ENCODE results near the gene TM2D1.
"Not testable (repeated sequence)": the region's sequence is repeated elsewhere in the genome, so short reads cannot be mapped to it uniquely, and the experiment has no call there.

TM2D1 gene

DNA sequence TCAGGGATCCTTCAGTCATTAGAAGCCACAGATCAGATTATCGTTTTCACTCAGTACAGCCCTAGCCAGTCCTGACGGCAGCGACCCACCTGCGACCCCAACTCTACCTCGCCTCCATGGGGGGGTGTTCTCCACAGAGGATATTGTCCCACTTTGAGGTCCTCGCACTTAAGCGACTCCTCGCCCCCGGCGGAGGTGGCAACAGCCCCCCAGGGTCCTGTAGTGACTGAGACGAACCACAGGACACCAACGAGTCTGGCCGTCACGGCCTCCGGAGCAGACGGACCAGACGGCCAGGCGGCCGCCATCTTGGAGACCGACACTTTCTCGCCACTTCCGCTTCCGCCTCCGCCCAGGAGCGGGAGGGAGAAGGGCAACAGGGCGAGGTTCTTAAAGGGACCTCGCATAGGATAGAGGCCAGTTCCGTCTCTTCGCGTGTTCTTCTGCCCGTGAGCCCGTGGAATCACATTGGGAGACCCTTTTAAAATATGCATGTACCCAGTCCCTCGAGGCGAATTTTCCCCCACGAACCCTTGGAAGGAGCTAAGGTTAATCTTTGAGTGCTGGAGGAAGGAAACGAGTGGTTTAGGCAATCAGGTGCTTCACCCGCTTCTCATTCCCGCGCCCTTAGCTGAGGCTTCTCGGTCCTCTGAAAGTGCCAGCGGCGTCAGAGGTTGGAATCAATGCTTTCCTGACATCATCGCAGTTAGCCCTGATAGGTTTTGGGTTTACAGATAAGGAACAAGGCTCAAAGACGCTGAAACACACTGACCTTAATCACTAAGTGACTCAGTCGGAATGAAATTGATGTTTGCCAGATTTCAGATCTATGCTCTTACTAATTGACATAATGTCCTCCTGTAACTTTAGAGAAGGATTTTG is at the start of gene TM2D1:
TSS of gene TM2D1 (minus strand) at position 329 of the 882 bp plus-strand sequence. CDS start at position 308, 21 bp downstream.
- DNase-seq: peak; percentile 94

DNA sequence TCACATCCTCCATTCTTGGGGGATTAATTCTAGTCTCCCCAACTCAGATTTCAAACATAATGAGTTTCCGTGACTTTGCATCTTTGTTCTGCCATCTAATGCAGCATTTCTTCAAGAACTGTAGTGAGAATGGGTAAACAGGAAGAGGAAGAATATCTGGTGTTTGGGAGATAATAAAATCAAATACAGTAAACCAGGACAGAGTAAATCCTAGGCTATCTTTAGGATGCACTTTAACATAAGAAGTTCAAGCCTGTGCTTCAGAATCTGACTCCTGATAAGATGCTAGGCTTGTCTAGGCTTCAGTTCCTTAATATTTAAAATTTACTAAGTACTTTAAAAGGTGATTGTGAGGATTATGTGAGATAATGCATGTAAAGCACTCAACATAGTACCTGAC is 45.2 kb upstream of the TM2D1 start:
- DNase-seq: no peak

DNA sequence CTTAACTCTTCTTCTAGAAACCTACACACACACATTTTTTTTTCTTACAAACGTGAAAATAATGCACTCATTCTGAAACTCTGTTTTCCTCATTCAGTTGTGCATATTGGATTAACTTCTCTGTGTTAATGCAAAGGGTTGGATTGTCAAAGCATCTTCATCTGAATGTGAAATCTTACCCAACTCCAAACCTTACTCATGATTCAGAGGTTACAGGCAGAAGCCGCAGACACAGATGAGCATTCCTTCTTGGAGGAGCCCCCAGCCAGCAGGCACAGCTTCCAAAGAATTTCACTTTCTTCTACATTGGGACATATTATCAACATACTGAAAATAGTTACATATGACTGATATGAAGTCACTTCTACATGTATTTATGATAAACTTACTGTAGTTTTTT is 33.0 kb upstream of the TM2D1 start:
- no peak for DNase-seq

DNA sequence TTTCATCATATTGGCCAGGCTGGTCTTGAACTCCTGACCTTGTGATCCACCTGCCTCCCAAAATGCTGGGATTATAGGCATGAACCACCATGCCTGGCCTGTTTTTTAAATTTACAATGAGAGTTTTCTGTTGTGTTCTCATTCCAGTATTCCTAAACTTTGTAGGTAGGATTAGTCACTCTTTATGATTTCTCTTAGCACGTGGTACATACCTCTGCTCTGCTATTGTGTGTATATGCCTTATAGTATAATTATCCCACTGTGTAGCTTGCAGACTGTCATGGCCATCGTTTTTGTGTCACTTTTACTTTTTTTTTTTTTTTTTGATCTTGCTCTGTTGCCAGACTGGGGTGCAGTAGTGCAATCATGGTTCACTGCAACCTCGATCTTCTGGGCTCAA is 31.8 kb upstream of the TM2D1 start:
- no peak for DNase-seq

DNA sequence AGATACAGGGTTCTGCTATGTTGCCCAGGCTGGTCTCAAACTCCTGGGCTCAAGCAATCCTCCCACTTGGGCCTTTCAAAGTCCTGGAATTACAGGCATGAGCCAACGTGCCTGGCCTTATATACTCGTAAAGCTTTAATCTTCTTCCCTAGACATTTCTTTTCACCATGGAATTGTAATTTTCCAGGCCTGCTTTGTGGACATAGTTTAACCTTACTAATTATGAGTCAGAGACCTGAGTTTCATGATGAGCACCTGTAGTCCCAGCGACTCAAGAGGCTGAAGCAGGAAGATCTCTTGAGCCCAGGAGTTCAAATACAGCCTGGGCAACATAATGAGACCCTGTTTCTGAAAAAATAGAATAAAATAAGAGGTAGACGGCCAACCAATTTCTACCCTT is 29.6 kb upstream of the TM2D1 start:
- no peak for DNase-seq

DNA sequence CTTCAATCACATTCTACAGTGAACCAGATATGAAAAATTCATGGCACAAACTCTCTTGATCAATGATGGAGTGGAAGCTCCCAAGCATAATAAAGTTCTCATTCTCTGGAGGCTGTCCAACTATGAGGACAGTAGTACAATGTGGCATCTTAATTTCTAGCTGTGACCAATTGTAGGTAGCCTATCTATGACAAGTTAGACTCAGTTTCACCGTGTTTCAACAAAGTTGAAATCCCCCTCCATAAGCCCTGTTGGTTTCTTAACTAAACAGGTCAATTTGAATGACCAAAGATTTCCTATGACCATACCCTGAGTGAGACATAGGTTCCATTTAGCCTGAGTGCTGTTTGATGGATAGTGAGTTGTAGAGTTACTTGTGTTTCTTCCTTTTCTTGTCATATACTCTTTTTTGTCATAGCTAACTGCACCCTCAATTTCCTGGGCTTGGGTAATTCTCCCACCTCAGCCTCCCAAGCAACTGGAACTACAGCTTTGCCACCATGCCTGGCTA is 29.1 kb upstream of the TM2D1 start:
- no peak for DNase-seq

DNA sequence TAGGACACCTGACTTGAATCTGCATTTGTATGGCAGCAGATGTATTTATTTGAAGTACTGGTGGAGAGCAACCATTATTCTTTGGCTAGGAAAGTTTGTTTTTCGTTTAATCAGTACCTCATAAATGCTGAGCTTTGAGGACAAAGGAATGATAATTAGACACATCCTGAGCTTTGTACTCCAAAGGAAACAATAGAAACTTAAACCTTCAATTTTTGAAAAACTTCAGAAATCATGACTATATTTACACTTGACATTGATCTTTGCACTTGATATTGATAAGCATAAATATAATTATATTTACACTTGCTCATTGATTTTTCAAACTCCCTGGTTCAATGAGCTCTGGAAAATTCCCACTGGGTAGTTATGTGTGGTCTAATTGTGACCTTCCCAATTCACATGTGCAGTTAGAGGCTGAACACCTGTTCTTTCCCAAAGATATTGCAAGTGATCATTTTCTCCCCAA is 28.0 kb upstream of the TM2D1 start:
- DNase-seq: peak; percentile 15

DNA sequence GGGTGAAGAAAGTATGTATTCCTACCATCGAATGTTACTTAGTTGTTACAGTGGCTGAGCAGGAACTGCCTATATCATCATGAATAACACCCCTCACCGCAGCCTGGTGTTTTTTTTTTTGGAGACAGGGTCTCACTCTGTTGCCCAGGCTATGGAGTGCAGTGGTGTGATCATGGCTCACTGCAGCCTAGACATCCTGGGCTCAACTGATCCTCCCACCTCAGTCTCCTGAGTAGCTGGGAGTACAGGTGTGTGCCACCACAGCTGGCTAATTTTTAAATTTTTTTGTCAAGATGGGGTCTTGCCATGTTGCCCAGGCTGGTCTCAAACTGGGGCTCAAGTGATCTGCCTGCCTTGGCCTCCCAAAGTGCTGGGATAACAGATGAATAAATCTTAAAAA is 24.6 kb upstream of the TM2D1 start:
- DNase-seq: no peak

DNA sequence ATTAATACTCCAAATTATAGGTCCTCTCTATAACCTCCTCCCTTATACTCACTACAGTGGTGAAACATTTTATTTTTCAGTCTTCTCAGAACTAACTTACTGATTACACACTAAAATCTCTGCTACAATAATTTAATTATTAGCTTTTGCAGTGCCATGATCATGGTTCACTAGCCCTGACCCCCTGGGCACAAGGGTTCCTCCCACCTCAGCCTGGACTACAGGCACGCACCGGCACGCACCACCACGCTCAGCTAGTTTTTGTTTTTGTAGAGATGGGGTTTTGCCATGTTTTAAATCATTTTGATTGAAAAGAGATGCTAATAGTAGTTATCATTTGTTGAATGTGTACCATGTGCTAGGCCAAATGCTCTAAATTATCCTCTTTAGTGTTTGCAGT is 23.6 kb upstream of the TM2D1 start:
- DNase-seq: no peak

DNA sequence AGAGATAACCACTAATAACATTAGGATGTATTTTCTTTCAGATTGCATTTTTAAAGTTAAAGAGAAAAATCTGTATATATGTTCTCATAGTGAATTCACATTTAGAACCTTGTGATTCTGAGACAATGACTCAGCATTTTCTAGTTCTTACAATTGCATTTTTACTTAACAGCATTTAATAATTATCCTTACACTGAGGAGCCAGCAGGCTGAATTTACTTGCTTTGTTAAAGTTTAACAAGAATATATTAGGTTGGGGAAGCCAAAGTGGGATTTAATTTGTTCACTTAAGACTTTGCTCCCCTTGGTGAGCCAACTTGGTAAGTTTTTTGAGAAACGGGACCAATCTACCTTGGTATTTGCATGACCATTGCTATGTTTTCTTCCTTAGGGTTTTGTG is 21.9 kb upstream of the TM2D1 start:
- DNase-seq: no peak

DNA sequence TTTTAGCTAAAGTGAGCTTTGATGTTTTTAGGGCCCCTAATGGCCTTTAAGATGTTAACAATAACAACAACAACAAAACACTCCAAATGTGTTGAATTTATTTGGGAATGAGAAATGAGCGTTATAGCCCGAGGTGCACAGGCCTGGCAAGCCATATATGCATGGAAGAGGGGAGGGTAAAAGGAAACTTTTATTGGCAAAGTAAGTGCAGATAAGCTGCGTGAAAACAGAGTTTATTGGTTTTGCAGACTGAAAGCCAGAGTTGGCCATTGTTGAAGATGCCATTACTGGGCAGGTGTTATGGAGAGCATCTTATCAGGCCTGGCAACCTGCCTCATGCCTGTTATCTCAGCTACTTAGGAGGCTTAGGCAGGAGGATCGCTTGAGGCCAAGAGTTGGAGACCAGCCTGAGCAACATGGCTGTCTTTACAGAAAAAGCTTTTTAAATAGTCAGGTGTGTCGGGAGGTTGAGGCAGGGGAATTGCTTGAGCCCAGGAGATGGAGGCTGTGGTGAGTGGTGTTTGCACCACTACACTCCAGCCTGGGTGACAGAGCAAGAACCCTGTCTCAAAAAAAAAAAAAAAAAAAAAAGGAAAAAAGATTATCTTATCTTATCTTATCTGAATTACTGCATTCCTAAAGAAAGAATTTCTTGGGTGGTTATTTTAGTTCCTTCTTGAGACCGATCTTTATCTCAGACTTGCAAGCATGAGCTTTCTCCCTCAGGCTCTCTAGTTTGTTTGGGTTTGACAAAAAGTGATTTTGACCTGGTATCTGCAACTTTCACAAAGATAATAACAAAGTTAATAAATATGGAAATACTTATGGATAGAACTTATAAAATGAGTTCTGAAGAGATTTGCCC is 19.0 kb upstream of the TM2D1 start:
- no peak for DNase-seq

DNA sequence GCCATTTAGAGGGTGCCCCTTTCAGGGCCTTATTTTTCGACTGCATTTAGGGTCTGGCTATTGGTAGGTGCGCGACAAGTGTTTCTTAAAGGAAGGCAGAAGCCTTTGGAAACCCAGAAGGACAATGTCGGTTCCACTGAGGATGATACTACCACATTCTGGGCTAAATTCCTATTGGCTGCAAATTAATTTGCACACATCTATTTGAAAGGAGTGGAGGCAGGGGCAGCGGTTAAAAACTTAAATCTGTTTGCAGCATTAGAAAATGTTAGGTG is 18.4 kb upstream of the TM2D1 start:
- DNase-seq: no peak

DNA sequence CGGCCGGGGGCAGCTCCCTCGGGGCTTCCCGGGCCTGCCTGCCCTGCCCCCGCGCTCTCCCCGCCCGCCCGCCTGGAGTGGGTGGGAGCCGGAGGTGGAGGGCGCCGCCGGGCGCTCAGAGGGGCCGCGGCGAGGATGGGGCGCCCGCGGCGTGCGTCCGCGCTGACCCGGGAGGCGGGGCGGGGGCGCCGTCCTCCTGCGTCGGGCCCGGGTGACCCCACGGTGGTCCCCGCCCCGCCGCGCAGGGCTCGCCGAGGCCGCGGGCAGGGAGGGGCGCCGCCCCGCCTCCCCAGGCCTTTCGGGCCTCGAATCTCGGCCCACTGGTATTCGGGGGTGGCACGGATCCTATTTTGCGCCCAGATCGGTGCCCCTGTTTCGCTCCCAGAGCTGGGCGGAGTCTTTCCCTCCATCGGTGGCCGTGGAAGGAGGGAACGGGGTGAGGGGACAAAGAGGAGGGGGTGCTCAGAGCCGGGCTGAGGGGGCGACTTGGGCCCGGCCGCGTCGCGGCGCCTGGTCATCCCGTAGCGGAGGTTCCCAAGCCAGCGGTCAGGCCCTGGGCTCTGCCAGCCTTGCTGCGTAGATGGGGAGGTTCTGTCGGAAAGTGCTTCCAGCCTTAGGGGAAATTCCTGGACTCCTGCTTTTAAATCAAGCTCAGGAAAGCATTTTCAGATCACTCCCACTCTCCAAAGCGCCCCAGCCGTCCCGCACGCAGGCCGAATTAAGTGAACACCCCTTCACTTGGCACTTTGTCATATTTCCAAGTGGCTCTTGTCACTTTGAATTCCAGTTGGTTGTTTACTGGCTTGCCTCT is 17.9 kb upstream of the TM2D1 start:
- peak; percentile 82 for DNase-seq

DNA sequence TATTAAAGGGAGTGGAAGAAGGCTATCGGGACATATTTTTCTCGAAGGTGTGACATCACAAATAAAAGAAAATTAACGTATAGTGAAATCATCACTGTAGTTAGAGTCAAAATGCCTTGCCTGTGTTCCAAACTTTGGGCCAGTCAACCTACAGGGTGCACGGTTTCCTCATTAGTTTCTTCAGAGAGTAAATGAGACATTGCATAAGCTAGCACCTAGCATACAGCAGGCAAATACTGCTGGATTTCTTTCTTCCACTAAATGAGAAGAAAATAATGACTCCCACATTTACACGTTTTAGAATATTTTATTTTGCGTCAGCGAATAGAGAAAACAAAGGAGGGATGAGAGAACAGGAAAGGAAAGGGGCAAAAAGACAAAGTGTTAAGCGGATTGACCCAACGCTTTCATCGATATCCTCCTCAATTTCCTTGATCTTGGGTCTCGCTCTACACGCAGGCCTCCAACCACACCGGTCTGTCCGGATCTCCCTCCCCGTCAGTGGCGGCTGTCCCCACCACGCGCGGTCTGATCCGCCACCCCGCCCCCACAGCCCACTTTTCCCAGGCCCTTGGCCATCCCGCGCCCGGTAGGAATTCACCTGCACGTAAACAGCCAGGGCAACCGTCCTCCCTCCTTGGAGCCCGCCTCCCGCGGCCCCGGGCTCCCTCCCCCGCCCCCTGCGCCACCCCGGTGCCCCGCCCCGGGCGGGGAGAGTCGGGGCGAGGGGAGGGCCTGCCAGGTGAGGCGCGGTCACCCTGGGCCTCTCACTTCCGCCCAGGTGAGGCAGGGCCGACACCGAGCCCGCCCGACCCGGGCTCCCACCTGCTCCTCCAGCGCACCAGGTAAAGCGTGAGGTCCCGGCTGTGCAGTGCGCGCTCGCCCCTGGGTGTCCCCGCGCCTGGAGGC is 17.0 kb upstream of the TM2D1 start, which contains the start of gene PATJ:
TSS of gene PATJ (plus strand) at position 770 of the 909 bp plus-strand sequence. CDS start 20,413 bp downstream, outside the sequence.
- peak; percentile 83 for DNase-seq

DNA sequence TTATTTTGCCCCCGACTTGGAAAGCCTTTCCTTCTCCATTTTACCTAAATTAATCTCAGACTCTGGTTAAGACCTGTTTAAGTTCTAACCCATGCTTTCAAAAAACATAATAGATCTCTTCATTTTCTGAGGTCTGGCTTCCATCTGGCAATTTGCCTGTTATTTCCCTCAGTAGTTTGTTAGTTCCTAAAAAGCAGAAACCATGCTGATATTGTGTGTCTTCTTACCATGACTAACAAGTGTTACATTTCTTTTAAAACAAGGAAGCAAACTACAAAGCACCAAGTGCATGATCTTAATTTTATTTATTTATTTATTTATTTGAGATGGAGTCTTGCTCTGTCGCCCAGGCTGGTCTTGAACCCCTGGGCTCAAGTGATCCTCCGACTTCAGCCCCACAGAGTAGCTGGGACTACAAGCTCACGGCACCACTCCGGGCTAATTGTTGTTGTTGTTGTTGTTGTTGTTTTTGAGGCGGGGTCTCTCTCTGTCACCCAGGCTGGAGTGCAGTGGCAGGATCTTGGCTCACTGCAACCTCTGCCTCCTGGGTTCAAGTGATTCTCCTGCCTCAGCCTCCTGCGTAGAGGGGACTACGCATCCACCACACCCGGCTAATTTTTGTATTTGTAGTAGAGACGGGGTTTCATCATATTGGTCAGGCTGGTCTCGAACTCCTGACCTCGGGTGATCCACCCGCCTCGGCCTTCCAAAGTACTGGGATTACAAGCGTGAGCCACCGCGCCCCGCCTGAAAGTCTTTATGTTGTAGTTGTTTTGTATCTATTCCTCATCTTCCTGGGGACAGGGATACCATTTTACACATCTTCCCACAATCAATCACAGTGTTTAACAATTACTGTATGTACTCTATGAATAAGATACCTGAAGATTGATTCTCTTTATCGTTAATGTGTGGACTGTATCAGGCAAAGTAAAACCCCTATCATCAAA is 16.1 kb upstream of the TM2D1 start:
- DNase-seq: no peak

DNA sequence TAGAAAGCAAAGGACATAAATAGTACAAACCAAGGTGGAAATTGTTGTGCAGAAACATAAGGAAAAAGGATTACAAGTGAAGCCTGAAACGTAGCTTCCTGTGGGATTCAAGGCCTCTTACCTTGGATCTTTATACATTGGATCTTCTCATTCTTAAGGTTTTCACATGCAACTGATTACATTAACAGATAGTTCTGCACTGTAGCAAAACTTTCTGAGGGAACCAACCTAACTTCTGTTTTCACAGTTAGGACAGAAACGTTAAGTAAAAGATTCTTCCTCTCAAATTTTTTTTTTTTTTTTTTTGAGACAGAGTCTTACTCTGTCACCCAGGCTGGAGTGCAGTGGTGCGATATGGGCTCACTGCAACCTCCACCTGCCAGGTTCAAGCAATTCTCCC is 7.8 kb upstream of the TM2D1 start:
- no peak for DNase-seq

DNA sequence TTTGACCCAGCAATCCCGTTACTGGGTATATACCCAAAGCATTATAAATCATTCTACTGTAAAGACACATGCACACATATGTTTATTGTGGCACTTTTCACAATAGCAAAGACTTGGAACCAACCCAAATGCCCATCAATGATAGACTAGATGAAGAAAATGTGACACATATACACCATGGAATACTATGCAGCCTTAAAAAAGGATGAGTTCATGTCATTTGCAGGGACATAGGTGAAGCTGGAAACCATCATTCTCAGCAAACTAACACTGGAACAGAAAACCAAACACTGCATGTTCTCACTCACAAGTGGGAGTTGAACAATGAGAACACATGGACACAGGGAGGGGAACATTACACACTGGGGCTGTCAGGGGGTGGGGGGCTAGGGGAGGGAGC is 5.7 kb upstream of the TM2D1 start:
- not testable (repeated sequence) for DNase-seq

DNA sequence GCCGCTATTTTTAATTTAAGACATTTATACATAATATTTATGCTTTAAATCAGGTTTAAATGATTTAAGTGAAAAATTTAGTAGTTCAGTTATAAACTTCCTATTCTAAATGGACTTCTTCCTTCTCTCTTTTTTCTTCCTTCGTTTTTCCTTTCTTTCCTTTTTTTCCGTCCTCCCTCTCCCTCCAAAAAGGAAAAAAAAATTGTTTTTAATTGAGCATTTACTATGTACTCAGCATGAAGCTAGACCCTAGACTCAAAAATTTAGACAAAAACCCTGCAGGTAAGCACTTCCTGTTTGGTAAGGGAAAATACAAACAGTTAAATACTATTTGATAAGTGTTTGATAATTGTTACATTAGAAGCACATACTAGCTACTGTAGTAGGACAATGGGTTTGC is 2.6 kb upstream of the TM2D1 start:
- DNase-seq: no peak

DNA sequence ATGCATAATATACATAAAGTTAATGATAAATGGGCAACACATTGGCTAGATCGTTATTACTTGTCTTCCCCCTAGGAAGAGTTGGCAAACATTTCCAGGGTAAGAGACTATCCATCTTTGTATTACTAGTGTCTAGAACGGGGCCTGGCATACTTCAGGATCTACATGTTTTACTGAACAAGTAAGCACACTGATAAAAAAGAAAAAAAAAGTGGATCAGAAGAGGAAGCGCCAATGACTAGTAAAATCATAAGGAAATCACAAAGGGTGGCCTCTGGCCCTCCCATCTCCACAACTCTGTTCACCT is 482 bp downstream of the TM2D1 start:
- DNase-seq: no peak

DNA sequence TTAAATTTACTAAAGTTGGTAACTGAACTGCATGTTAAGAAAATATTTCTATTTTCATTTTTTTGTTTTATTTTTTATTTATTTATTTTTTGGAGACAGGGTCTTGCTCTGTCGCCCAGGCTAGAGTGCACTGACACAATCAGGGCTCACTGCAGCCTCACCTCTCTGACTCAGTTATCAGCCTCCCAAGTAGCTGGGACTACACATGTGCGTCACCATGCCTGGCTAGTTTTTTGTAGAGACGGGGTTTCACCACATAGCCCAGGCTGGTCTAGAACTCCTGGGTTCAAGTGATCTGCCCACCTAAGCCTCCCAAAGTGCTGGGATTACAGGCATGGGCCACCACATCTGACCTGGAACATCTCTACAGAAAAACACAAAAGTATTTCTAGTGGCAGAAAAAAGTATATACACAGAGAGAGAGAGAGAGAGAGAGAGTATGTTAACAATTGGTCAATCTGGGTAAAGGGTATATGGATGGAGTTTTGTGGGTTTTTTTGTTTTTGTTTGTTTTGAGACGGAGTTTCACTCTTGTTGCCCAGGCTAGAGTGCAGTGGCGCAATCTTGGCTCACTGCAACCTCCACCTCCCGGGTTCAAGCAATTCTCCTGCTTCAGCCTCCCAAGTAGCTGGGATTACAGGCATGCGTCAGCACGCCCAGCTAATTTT is 5.8 kb downstream of the TM2D1 start:
- DNase-seq: not testable (repeated sequence)
